Forelimb muscle (tissue), 1 donor: ENCODE results near the gene LRMDA. TPM values are rescaled to one million over a fixed set of nuclear protein-coding genes. Genes with fewer than 3 reads are reported as not detected.

Experiments used
- DNase-seq: peaks from one replicate; pipeline ENCODE4 v3.0.0-alpha.2; 2013; ENCODE audit warnings: low read depth
- polyA plus RNA-seq: library from polyadenylated mRNA; unstranded; fragments of 120-200 nt; gene quantifications from one replicate; pipeline ENCODE4 v1.2.1, GENCODE V29; 2013; ENCODE audit not compliant: insufficient read length

LRMDA gene
- polyA plus RNA-seq, 1 donor, result 5.1 TPM

DNA sequence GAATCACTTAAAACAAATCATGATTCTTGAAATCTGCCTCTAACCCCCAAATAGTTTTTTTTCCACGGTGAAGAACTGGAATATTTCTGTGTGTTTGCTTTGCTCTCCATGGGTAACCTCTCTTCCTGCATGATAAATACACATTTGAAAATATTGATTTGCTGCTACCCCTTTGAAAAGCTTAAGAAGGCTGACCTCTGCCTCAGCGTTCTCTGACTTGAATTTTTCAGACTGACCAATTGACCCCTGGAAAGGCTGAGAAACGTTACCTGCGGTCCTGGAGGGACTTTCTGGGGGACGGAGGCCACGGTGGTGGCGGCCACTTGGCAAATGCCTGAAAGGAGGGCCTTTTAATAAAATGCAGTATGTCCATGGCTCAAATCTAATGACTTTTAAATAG lies 520.2 kb downstream of the LRMDA start:
- no peak for DNase-seq

- DNase-seq, result no peak
These were observed 520.7 kb downstream of the LRMDA start for GRCh38 chr10:75952093-75952492.

DNA sequence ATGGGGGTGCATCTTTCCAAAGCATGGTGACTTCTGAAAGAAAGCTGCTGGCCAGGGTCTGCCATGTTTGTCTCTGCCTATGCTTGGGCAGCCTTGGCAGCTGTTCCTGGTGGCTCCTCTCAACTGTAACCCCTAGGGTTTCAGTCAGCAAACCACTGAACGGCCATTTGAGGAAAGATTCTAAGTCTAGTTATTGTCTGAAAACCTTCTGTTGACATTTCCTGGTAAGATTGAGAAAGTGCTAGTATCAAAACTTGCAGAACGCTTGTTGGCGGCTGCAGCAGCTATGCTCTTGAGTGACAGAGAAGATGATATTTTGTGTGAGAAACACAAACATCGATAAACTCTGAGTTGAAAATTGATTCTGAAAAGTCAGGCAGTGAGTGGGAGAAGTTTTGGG lies 523.1 kb downstream of the LRMDA start:
- DNase-seq, result no peak

- no peak for DNase-seq
These were observed 524.6 kb downstream of the LRMDA start for GRCh38 chr10:75955973-75956502.

- DNase-seq, result no peak
These were observed 525.2 kb downstream of the LRMDA start for GRCh38 chr10:75956624-75957023.

GRCh38 chr10:75957314-75958120 lies 526.1 kb downstream of the LRMDA start:
- DNase-seq, result no peak

DNA sequence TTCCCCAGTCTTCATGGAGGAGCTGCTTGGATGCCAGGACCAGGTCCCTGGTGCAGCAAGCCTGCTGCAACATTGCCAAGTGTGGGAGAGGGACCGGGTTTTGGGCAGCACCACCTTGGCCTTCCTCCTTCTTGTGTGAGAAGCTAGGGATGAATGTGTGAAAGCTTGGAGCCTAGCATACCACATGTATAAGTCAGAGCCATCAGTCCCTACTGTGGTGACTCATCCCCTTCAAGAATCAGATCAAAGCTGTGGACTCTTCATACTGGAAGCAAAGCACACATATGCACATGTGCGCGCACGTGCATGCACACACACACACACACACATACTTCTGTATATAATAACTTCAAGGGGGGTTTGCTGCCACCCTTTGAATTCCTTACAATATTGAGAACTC lies 527.8 kb downstream of the LRMDA start:
- no peak for DNase-seq

DNA sequence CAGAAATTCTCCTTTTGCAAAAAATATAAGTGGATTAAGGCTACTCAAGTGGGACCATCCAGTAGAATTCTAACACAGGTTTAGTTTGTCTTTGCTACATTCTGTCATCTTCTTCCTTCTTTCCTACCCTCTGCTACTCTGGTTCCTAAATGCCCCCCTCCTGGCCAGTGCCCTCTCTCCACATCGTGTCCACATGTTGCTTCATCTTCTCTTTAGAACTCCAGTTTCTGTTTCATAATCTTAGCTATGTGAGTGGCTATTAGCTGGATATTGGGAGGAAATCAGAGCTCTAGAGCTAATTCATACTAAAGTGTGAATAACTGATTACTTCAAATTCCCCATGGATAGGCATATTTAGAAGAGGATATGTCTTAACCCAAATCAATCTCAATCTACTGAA lies 528.5 kb downstream of the LRMDA start:
- DNase-seq, result no peak

- no peak for DNase-seq
These were observed 531.1 kb downstream of the LRMDA start for GRCh38 chr10:75962395-75963061.

GRCh38 chr10:75967491-75967890 lies 536.1 kb downstream of the LRMDA start:
- DNase-seq, result no peak

- DNase-seq, result no peak
These were observed 537.6 kb downstream of the LRMDA start for GRCh38 chr10:75969031-75969430.

GRCh38 chr10:75971402-75972211 lies 540.2 kb downstream of the LRMDA start:
- DNase-seq, result no peak

- no peak for DNase-seq
These were observed 541.3 kb downstream of the LRMDA start for GRCh38 chr10:75972491-75973276.

DNA sequence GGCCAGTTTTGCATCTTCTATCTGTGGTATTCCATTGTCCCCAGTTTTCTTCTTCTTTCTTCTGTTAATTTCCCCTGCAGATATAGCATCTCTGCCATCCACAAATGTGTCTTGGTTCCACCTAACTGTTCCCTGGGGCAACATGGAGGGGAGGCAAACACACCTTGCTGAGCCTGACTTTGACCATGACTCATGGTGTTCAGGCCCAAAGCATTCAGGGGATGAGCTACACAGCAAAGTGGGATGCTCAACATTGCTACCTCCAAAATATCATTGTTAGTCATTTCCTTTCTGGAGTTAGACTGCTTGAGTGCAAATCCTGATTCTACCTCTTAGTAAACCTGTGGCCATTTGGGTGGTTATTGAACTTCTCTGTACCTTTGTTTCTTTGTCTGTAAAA lies 542.7 kb downstream of the LRMDA start:
- no peak for DNase-seq

- DNase-seq, result no peak
These were observed 545.3 kb downstream of the LRMDA start for GRCh38 chr10:75976681-75977080.

DNA sequence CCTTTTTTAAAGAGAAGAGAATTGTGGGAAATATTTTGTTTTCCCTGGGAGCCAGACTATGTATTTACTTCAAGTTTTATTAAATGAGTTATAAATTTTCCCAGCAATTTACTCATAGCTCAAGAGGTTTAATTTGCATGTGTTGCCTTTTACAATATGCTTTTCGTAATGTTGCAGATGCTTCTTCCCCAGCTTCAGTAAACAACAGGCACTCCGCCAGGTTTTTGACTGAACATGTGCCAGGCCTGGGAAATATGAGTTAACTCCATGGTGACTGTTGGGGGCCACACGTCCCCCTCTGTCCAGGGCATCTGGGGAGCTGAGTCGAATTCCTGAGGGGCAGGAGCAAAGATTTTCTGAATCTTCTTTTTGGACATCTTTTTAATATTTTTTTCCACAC lies 545.7 kb downstream of the LRMDA start:
- DNase-seq, result no peak

DNA sequence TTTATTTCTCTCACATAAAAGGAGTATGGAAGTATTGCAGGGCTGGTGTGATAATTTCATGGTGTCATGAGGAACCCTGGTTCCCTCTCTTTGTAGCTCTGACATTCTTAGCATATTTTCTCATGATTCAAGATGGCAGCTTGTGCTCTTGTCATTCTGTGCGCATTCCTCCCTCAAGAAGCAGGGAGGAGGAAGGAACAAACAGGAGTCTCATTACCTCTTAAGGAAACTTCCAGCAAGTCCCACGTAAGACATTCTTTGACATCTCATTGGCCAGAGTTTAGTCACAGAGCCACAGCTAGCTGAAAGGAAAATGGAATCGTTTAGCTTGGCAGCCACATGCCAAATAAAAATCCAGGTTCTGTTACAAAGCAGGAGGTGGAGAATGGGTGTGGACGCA lies 546.8 kb downstream of the LRMDA start:
- DNase-seq, result no peak

GRCh38 chr10:75980419-75981002 lies 549.1 kb downstream of the LRMDA start:
- no peak for DNase-seq

DNA sequence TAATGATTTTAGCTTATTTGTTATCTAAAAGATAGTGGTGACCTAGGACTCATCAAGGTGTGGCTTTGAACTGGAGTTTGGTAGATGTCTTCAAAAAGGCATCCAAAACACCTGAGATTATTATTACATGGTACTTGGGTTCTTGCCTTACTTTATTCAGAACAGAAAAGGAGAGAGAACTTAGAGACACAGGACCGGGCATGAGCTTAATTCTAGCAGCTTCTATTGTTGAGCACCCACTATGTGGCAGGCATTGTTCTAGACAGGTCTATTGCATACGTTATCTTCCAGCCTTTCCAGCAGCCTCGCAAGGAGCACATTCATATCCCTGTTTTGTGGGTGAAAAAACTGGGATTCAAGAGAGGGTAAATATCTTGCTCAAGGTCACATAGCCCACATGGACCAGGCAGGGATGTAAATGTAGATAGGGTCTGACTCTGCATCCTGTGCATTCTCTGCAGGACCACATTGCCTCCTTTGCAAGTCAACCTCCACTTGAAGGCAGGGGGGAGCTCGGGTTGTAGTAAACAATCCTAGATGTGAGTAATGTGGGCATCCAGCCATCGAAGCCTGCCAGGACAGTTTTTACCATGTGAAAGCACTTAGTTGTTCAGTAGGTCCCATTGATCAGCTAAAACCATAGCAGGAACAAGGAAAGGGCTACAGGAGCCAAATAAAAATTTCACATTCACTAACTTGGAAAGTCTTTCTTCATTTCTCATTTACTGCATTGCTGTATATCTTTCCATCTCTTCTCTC lies 551.4 kb downstream of the LRMDA start:
- DNase-seq, result no peak

DNA sequence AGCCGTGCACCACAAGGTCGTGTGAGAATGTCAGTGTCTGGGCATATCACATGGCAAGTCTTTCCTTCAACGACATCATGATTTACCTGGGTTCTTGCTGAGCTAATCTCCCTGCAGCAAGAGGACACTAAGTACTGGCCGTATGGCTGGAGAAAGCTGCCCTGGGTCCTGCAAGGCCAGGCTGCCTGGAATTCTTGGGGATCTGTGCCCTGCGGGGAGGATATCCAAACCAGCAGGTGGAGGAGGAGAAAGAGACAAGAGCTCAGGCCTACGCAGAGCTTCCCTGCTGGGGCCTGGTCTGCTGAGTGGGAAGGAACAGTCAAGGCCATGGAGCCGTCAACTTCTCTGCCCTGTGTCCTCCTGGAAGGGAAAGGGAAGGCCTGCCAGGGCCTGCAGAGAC lies 552.6 kb downstream of the LRMDA start:
- no peak for DNase-seq
